Measurements from ENCODE around the gene EIF2B5.

- TF ChIP-seq POLR2AphosphoS5 (IDR thresholded peaks at IDR 0.05; ENCODE audit: borderline replicate concordance, low read depth, low read length) (no peak), EZH2 (IDR thresholded peaks at IDR 0.05) (no peak), FOXP2 (optimal IDR thresholded peaks at IDR 0.05; ENCODE audit: control extremely low read depth, extremely low read length, insufficient read depth) (no peak)
These were observed 52.9 kb downstream of the EIF2B5 start for GRCh38 chr3:184188080-184188479.
